Measurements from ENCODE around the gene PAM.

PAM gene

DNA sequence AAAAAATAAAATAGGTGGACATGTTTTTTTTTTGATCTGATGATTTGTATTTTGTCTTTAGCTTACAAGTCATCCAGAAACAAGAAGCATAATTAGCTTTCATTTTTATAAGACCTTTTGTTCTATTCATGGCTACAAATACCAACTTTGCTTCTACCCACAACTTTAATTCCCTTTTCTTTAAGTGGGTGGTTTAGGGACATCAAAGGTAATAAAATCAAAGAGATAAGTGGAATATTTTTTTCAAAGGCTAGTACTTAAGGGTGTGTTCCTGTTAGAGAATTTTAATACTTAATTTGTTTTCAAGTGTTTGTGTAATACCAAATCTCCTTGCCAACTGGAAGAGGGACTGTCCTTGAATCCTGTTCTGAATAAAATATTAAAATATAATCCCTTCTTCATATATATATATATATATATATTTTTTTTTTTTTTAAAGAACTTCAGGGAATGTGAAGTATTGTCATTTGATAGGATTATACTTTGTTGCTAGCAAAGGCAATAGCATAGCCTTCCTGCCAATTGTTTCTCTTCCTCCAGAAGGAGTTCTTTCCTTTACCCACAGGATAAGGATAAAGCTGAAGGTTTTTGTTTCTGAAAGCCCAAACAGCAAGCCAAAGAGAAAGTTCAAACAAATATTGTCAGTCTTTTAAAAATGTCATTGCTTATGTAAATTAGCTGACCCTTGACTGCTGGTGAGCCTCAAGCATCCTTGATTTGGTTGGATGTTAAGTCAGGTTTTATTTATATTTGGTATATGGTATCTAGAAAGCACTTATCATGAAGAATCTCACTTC is 108.9 kb downstream of the PAM start:
- peak; percentile 56 for FAIRE-seq

DNA sequence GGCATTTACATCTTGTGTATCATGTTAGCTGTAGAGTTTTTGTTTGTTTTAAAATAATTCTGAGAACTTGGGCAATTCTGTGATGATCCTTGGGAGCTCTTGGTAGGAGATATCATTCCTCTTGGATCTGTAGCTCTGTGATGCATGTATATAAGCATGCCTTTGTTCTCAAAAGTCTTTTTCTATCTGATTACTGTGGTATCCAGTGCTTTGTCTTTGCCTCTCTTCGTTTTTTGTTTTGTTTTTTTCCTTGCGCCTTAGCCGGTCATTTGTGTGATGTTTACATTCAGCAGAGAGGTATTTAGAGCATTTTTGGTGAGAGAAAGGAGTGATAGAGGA is 110.0 kb downstream of the PAM start:
- no peak for FAIRE-seq

DNA sequence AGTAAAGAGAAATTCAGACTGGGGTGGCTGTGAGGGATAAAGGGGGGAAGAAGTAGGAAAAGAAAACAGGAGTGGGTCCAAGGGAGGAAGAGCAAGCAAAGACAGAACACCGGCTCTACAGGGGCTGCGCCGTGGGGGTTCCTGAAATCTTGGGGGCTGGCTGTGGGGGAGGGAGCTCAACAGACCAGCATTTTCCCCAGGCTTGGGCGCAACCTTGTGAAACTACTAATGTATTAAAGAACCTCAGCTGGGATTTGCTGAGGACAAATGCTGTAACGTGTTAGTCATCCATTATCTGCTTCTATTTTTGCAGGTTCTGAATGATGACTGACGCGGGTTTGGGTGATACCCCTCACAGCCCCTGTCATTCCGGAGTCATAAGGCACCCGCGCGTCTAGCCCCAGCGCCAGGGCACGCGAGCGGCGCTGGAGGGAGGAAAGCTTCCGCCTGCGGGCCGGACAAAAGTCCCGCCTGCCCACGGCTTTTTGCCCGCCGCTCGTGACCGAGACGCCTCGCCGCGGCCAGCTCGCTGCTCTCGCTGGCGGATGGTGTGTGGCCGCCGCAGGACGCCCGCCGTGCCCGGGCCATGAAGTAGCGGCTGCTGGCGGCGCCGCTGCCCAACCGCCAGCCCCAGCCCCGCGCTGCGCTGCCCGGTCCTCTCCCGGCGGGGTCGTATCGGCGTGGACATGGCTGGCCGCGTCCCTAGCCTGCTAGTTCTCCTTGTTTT is 110.6 kb downstream of the PAM start:
- FAIRE-seq: no peak

DNA sequence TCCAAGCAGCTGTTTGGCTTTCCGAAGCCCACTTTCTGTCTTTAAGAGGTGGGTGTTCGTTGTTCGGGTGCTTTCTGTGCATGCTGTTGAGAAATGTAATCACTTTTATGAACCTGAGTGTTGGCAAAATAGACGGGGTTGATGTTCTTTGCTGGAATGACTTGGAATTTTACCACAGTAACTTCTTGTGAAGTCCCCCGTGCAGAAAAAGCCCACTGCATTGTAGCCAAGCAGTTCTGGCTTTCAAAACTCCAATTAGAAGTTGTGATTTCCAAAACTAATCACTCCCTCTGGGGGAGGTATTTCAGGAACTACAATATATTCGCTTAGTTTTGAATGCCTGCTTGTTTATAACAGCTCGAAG is 111.1 kb downstream of the PAM start:
- no peak for FAIRE-seq

- no peak for FAIRE-seq
Observed at GRCh38 chr5:102867992-102868662, 113.0 kb downstream of the PAM start.

GRCh38 chr5:102869230-102869629 is 114.1 kb downstream of the PAM start:
- FAIRE-seq: no peak

DNA sequence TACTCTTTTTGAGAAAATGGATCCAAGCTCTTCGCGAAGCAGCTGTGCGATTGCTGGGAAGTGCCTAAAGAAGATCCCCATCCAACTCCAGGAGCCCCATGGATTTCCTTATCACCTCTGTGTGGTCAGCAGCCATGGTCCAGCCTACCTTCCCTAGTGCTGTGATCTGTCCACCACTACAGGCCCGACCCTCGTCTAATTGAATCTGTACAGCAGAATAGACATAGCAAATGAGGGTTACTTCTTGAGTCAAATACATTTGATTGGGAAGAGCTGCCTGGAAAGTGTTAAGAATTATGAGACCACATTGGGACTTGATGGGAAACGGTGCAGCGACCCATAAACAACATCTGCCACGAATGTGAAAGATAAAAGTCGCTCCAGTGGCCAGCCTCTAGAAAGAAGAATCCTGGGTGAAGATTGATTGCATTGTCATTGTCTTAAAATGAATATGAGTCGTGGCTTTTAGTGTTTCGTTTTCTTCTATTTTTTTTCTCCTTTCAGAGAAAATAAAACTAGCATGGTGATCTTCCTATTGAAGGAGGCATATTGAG is 118.4 kb downstream of the PAM start:
- no peak for FAIRE-seq

DNA sequence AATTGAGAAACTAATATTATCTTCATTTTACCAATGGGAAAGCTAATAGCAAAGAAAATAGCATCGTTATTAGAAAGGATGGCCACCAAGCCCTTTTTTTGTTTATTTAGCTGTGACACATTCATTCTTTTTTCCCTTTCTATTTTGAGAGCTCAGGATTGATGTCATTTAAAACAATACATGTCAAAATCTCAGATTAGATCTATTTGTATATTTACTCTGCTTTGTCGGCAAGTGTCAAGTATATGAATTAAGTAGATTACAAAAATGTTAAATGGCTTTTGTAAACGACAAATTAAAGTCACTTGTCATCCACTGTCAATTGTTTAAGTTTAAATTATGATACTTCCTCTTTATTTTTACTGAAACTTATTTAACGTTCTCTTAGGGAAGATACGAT is 118.9 kb downstream of the PAM start:
- peak; percentile 81 for FAIRE-seq

- FAIRE-seq: peak; percentile 43
Observed at GRCh38 chr5:102875721-102876123, 120.6 kb downstream of the PAM start.

DNA sequence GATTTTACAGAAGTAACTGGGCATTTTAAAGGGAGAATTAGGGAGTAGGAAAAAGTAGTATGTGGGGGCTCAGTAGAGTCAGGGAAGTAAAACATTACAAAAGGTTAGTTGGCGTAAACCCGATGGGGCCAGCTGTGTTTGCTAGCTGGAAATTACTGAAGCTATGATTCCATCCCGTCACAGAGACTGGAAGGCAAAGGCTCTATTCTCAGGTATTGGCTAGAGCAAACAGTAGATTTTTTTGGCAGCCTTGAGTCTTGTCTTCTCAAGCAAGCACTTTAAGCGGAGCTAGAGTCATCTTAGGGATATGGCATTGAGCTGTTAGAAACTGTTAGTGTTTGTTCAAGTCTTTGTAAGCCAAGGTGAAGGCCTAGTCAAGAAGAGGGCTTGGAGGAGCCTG is 121.5 kb downstream of the PAM start:
- no peak for FAIRE-seq

- no peak for FAIRE-seq
Observed at GRCh38 chr5:102879741-102880140, 124.6 kb downstream of the PAM start.

DNA sequence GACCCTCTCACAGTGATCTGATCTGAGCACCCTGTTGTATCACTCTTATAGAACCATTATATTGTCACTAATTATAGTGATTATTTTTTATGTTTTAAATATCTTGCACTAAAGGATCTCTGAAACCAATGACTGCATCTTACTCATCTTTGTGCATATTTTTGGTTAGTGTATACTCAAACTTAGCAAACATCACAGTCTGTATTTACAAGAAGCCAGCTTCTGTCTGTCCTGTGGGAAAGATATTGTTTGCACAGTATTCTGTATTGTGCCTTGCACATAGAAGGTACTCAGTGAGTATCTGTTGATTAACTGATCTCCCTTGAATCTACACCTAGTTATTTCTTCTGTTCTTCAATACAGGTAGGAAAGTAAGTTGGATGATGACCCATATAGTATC is 131.5 kb downstream of the PAM start:
- no peak for FAIRE-seq

- FAIRE-seq: no peak
Observed at GRCh38 chr5:102888483-102888882, 133.4 kb downstream of the PAM start.

GRCh38 chr5:102889033-102889432 is 133.9 kb downstream of the PAM start:
- FAIRE-seq: no peak

- no peak for FAIRE-seq
Observed at GRCh38 chr5:102890133-102890532, 135.0 kb downstream of the PAM start.

GRCh38 chr5:102891175-102891574 is 136.1 kb downstream of the PAM start:
- no peak for FAIRE-seq

DNA sequence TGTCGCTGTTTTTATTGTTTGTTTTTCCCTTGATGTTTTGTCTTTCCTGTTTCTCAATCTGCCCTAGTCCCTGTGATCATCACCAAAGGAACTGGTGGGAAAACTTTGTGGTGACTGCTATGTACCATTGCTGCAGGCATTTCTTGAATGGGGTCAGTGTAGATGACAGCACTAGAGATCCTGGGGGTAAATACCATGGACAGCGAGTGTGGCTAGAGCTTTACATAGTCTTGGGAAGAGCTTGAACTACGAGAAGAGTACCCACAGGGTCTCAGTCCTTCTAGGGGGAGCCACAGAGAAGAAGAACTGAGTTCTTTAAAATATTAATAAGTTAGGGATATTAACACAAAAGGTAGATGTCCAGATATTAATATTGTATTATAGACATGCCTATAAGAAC is 138.8 kb downstream of the PAM start:
- no peak for FAIRE-seq

DNA sequence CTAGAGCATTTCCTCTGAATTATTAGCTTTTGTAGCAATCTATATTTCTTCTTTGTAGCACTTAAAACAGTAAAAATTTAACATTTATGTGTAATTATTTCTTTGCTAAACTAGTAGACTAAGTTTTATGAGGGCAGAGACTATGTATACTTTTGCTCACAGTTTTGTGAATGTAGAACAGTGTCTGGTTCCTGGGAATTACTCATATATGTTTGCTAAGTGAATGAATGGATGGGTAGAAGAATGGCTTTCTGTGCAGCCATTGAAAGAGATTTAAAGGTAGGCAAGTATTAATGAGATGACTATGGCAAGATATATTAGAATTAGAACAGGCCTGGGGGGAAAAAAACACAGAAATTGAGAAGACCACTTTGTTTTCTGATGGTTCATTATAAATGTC is 140.1 kb downstream of the PAM start:
- FAIRE-seq: no peak

GRCh38 chr5:102895976-102896375 is 140.9 kb downstream of the PAM start:
- no peak for FAIRE-seq

GRCh38 chr5:102901424-102902134 is 146.5 kb downstream of the PAM start:
- FAIRE-seq: peak; percentile 68

DNA sequence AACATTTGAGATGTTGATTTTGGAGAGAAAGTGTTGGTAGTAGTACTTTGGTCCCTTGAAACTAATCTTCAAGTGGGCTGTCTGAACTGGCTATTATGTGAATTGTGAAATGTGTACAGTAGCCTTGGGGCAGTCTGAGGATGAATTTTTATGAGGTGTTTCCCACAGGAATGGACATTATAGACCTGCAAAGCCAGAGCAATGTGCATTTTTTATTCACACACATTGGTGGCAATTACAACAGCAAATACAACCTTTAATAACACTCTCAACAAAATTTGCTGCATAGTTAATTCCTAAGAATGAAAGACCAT is 147.0 kb downstream of the PAM start:
- FAIRE-seq: no peak

GRCh38 chr5:102902647-102903046 is 147.5 kb downstream of the PAM start:
- peak; percentile 75 for FAIRE-seq

All from islet of Langerhans (tissue), 1 donor.